ENCODE measurements around the gene CBR4.

CBR4 gene

DNA sequence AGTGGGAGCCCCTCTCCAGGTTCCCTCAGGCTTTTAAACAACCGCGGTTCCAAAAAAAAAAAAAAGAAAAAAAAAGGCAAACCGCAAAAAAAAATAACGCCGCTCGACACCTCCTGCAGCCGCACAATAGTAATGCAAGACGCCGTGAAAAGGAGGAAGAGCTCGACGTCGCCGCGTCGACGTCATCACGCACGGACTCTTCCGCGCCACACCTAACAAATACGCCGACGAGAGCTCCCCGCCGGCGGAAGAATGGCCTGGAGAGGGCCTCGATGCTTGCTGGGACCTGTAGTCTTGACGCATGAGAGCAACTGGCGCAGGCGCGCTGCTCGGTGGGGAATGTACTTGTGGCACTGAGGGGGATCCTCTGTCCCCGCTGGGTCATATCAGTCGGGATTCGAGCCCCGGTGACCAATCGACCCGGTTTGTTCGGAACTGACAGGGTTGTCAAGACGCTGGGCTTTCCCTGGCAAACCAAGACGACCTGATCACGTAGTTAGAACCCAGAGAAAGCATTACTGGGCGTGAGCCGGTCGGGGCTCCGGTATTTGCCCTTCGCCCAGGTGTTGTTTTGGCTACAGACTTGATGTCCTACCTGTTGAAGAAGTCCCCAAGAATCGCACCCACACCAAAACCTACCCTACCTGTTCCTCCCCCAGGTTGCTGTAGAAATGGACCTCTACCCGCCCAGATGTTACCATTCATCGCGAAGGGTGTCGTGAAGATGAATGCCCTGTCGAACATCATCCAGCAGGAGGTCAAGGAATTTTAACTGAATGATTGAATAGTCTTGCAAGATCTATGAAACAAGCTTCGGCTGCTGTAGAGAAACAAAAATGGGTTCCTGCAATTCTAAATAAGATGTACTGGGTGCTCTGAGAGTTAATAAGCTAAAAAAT lies at the start of gene CBR4:
Gene CBR4, minus strand, starts transcription at position 131 of the 899 bp plus-strand sequence. CDS start 166 bp downstream, outside the sequence.
- Histone ChIP-seq H3K4me1 (ENCODE audit: control insufficient read depth, low read depth, low read length) (peaks cover 15% of the 10 kb centered on the region), H3K9ac (ENCODE audit: low read length) (peak within 1 kb of the TSS; percentile 98), H3K27ac (ENCODE audit: low read length) (peak within 1 kb of the TSS; percentile 95), H3K9me3 (ENCODE audit: control insufficient read depth, low read depth, low read length) (no peaks in the 10 kb centered on the region), H3K36me3 (ENCODE audit: control insufficient read depth, low read depth, low read length) (peaks cover 12% of the 10 kb centered on the region), H3K4me3 (ENCODE audit: low read length) (peak within 1 kb of the TSS; percentile 84), H3K27me3 (ENCODE audit: control insufficient read depth, insufficient read depth, low read length) (no peaks in the 10 kb centered on the region)

DNA sequence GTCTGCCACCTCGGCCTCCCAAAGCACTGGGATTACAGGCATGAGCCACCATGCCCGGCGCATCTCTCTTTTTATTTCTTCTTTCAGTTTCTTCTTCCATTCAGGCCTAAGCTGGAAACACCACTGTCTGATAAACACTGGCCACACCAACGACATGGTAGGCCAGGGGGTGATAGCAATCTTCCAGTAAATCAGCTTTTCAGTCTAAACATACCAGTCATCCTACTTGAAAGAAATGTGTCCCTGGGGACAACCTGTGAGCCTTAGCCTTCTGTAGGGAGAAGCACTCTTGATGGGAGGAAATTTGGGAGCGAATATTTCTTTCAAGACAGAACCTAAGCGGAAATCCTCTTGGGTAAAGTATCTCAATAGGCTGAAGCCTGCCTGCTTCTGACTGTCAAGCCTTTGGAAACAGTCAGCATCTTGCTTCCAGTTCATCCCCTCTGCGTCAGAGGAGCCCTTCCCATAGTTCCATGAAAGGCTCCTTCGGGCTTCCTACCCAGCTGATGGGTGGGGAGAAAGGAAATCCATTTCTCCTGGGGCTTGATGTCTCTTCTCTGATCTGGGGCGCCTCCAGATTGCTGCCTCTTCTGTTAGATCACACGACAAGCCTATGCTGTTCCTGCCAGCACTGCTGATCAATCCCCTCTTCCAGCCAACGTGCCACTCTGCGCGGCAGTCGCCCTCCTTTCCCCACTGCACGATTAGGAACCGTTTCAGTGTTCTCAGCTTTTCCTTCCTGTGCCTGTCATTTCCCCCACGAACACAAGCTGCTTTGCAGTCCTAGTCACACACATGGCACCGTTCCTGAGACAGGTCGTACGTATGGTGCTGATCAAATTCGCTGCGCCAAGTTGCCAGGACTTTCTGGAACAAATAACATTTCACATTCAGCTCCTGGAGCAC lies 49.5 kb upstream of the CBR4 start:
- no peak overlapping the region for H3K27ac ChIP-seq (ENCODE audit: low read length)
- H3K9me3 ChIP-seq (ENCODE audit: control insufficient read depth, low read depth, low read length) = no peaks in the 10 kb centered on the region
- H3K36me3 ChIP-seq (ENCODE audit: control insufficient read depth, low read depth, low read length) = no peaks in the 10 kb centered on the region
- no peaks in the 10 kb centered on the region for H3K27me3 ChIP-seq (ENCODE audit: control insufficient read depth, insufficient read depth, low read length)
- no peak overlapping the region for H3K4me3 ChIP-seq (ENCODE audit: low read length)
- no peaks in the 10 kb centered on the region for H3K4me1 ChIP-seq (ENCODE audit: control insufficient read depth, low read depth, low read length)
- H3K9ac ChIP-seq (ENCODE audit: low read length) = no peak overlapping the region

DNA sequence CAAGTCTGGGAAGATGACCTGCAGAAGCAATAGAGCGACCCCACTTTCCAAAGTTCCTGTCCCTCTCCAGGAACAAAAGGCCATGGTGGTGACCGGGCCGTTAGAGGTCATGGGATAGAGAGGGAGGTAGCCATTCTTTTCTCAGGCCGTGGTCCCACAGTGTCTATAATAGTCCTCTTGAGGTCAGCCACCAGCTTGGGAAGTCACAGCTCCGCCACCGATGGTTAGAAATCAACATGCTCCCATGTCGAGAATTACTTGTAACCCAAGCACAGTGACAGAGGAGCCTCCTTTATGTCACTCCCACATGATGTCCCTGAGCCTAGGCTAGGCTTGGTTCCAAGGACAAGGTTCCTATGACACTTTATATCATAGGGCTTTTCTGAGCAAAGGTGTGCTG lies 48.3 kb upstream of the CBR4 start:
- Histone ChIP-seq H3K4me3 (ENCODE audit: low read length) (no peak overlapping the region), H3K27me3 (ENCODE audit: control insufficient read depth, insufficient read depth, low read length) (no peaks in the 10 kb centered on the region), H3K36me3 (ENCODE audit: control insufficient read depth, low read depth, low read length) (no peaks in the 10 kb centered on the region), H3K9me3 (ENCODE audit: control insufficient read depth, low read depth, low read length) (no peaks in the 10 kb centered on the region), H3K9ac (ENCODE audit: low read length) (no peak overlapping the region), H3K4me1 (ENCODE audit: control insufficient read depth, low read depth, low read length) (no peaks in the 10 kb centered on the region), H3K27ac (ENCODE audit: low read length) (no peak overlapping the region)

DNA sequence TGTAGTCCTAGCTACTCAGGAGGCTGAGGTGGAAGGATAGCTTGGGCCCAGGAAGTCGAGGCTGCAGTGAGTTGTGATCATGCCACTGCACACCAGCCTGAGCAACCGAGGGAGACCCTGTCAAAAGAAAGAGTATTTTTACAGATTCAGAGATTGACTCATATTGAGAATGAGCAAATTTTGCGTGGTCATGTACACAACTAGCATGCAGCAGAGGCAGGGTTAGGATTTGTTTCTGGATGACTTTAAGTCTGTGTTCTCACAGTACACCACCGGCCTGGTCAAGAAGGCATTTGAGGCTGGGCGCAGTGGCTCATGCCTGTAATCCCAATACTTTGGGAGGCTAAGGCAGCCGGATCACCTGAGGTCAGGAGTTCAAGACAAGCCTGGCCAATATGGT lies 44.8 kb upstream of the CBR4 start:
- H3K4me1 ChIP-seq (ENCODE audit: control insufficient read depth, low read depth, low read length) = peaks cover 7% of the 10 kb centered on the region
- H3K4me3 ChIP-seq (ENCODE audit: low read length) = no peak overlapping the region
- H3K27me3 ChIP-seq (ENCODE audit: control insufficient read depth, insufficient read depth, low read length) = no peaks in the 10 kb centered on the region
- no peak overlapping the region for H3K9ac ChIP-seq (ENCODE audit: low read length)
- no peak overlapping the region for H3K27ac ChIP-seq (ENCODE audit: low read length)
- no peaks in the 10 kb centered on the region for H3K9me3 ChIP-seq (ENCODE audit: control insufficient read depth, low read depth, low read length)
- no peaks in the 10 kb centered on the region for H3K36me3 ChIP-seq (ENCODE audit: control insufficient read depth, low read depth, low read length)

DNA sequence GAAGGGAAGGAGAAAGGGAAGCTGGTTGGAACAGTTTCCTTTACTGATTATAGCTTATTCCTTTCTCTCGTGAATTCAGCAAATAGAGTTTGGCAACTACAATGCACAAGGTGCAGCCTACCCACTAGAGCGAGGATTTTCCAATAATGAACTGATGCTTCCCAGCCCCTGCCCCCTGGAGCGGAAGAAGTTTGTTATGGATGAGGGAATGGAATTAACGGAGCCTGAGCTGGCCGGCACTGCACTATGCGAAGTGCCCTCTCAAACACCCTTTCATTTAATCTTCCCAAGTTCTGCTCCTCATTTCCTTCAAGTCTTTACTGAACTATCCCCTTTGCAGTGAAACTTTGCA lies 42.5 kb upstream of the CBR4 start:
- Histone ChIP-seq H3K36me3 (ENCODE audit: control insufficient read depth, low read depth, low read length) (no peaks in the 10 kb centered on the region), H3K27ac (ENCODE audit: low read length) (no peak overlapping the region), H3K9ac (ENCODE audit: low read length) (no peak overlapping the region), H3K4me1 (ENCODE audit: control insufficient read depth, low read depth, low read length) (peaks cover 8% of the 10 kb centered on the region), H3K4me3 (ENCODE audit: low read length) (no peak overlapping the region), H3K9me3 (ENCODE audit: control insufficient read depth, low read depth, low read length) (no peaks in the 10 kb centered on the region), H3K27me3 (ENCODE audit: control insufficient read depth, insufficient read depth, low read length) (no peaks in the 10 kb centered on the region)

DNA sequence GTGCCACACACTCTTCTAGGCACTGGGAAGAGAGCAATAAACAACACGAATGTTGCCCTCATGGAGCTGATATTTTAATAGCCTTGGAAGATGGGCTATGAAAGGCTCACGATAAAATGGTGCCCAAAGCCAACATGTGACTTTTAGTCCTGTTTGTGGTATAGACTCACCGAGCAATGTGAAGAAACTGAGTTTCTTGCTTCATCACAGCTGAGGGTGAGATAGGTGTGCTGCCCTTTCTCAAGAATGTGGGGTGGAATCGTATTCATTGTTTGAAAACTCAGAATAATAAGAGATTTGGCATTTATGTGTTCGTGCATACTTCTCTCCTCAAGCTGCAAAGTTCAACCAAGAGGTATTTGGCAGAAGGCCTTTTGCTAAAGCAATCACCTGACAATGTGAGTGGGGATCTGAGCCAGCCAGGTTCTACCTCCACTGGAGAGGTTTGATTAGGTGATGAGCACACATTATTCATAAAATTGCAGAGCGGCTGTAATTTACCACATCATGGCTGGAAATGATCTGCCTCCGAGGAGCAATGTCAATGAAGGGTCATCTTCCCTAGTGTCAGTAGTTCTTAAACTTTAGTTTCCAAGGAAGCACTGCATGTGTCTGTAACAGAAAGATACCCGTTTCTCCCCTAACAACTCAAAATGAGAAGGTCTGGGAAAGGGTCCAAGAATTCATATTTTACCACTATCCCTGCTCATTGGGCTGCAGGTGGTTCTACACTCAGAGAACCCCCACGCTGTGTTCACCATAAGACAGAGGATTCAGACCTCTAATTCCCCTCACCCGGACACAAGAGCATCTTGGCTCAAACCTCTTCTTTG lies 41.9 kb upstream of the CBR4 start:
- Histone ChIP-seq H3K4me1 (ENCODE audit: control insufficient read depth, low read depth, low read length) (peaks cover 8% of the 10 kb centered on the region), H3K27me3 (ENCODE audit: control insufficient read depth, insufficient read depth, low read length) (no peaks in the 10 kb centered on the region), H3K4me3 (ENCODE audit: low read length) (no peak overlapping the region), H3K27ac (ENCODE audit: low read length) (no peak overlapping the region), H3K9ac (ENCODE audit: low read length) (no peak overlapping the region), H3K36me3 (ENCODE audit: control insufficient read depth, low read depth, low read length) (no peaks in the 10 kb centered on the region), H3K9me3 (ENCODE audit: control insufficient read depth, low read depth, low read length) (no peaks in the 10 kb centered on the region)

DNA sequence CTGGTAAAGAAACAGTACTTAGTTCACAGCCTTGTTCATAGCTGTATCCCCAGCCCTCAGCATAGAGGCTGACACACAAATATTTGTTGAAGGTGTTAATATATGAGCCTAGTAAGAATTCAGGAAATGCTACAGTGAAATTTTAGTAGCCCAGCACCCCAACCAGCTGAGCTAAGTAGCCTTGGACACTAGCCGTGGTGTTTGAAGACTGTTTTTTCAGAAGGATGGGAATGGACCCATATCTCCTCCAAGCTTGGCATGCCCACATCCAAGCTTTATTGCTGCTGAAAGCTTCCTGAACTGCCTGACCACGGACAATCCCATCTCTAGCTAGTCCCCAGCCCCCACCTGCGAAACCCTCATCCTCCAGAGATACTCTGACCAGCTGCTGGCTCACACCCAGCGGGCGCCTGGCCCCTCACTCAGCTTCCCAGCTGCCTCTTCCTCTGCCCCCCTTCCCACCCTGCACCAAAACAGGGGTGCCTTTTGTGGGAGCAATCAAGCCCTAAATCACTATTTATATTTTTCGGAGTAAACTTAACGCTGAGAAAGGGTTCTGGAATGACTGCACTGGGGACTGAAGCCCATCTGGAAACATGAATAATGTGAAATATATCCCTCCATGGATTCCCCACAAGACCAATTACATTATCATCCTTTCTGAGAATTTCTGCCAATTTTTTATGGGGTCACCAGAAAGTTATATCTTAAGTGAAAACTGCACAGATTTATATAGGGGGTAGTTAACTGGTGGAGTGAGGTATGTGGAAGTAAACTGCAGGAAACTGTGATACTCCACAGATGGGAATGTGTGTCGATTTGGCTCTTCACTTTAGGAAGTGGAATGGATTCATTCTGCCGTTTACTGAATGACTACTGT lies 41.1 kb upstream of the CBR4 start:
- Histone ChIP-seq H3K4me3 (ENCODE audit: low read length) (no peak overlapping the region), H3K4me1 (ENCODE audit: control insufficient read depth, low read depth, low read length) (peaks cover 8% of the 10 kb centered on the region), H3K9me3 (ENCODE audit: control insufficient read depth, low read depth, low read length) (no peaks in the 10 kb centered on the region), H3K36me3 (ENCODE audit: control insufficient read depth, low read depth, low read length) (no peaks in the 10 kb centered on the region), H3K27ac (ENCODE audit: low read length) (no peak overlapping the region), H3K9ac (ENCODE audit: low read length) (no peak overlapping the region), H3K27me3 (ENCODE audit: control insufficient read depth, insufficient read depth, low read length) (no peaks in the 10 kb centered on the region)

DNA sequence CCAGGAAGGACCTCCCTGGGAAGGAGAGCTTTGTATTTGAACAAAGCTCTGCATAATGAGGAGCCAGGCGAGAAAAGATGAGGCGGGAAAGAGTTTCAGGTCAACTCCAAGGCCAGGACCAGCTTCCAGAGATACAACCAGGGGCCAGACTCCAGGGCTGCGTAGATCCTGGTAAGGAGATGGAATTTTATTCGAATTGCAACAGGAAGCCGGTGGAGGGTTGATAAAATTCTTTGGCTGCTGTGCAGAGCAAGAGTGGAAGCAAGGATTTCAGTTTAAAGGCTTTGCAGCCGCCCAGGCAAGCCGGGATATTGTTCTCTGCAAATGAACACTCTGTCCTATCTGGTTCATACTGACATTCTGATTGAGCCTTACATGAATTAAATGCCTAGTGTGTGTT lies 40.2 kb upstream of the CBR4 start:
- Histone ChIP-seq H3K36me3 (ENCODE audit: control insufficient read depth, low read depth, low read length) (no peaks in the 10 kb centered on the region), H3K27ac (ENCODE audit: low read length) (no peak overlapping the region), H3K4me1 (ENCODE audit: control insufficient read depth, low read depth, low read length) (peaks cover 8% of the 10 kb centered on the region), H3K27me3 (ENCODE audit: control insufficient read depth, insufficient read depth, low read length) (no peaks in the 10 kb centered on the region), H3K4me3 (ENCODE audit: low read length) (no peak overlapping the region), H3K9me3 (ENCODE audit: control insufficient read depth, low read depth, low read length) (no peaks in the 10 kb centered on the region), H3K9ac (ENCODE audit: low read length) (no peak overlapping the region)

DNA sequence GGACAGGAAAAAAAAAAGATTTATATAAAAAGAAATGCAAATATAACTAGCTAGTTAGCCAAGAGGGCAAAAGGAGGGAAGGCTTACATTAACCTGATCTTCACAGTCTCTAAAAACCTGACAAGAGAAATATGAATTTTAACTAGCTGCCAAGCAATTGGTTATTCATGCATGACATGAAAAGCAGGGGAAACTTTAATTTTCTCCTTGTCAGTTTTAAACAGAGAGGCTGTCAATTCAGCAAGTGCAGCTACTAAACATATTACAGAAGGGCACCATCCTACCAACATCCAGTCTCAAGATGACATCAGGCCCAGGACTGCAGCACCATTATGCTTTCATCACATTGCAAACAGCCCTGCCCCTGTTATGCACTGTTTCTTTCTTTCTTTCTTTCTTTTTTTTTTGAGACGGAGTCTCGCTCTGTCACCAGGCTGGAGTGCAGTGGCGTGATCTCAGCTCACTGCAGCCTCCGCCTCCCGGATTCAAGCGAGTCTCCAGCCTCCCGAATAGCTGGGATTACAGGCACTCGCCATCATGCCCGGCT lies 38.9 kb upstream of the CBR4 start:
- Histone ChIP-seq H3K9ac (ENCODE audit: low read length) (no peak overlapping the region), H3K9me3 (ENCODE audit: control insufficient read depth, low read depth, low read length) (no peaks in the 10 kb centered on the region), H3K27me3 (ENCODE audit: control insufficient read depth, insufficient read depth, low read length) (no peaks in the 10 kb centered on the region), H3K36me3 (ENCODE audit: control insufficient read depth, low read depth, low read length) (no peaks in the 10 kb centered on the region), H3K27ac (ENCODE audit: low read length) (no peak overlapping the region), H3K4me3 (ENCODE audit: low read length) (no peak overlapping the region), H3K4me1 (ENCODE audit: control insufficient read depth, low read depth, low read length) (peaks cover 8% of the 10 kb centered on the region)

DNA sequence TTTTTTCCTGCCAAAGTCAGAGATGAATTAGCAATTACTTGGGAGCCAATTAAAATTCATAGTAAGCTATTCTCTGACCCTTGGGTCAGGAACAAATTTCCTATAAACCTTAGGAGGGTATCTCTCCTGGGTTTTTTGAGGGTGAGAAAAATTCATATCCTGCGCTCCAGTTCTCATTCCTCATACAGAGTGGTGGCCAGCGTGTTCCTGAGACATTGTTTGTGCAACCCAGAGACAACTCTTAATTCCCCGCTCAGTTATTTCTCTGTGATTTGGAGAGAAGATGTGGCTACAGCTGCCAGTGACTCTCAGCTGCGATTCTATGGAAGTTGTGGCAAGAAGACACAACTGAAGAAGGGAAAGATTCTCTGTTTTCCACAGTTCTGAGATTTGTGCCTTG lies 37.9 kb upstream of the CBR4 start:
- Histone ChIP-seq H3K4me3 (ENCODE audit: low read length) (no peak overlapping the region), H3K36me3 (ENCODE audit: control insufficient read depth, low read depth, low read length) (no peaks in the 10 kb centered on the region), H3K9ac (ENCODE audit: low read length) (no peak overlapping the region), H3K27ac (ENCODE audit: low read length) (no peak overlapping the region), H3K27me3 (ENCODE audit: control insufficient read depth, insufficient read depth, low read length) (no peaks in the 10 kb centered on the region), H3K4me1 (ENCODE audit: control insufficient read depth, low read depth, low read length) (peaks cover 8% of the 10 kb centered on the region), H3K9me3 (ENCODE audit: control insufficient read depth, low read depth, low read length) (no peaks in the 10 kb centered on the region)

Data from iPS-18a (cell line).